ENCODE results near the gene COX18.

Gene COX18

GRCh38 chr4:73005514-73005913 lies 64.0 kb downstream of the COX18 start:
- in situ Hi-C loops (cut with MboI; ENCODE audit: low pct_unique_long_range_greater_than_20kb, low sequenced_read_pairs) = loop anchor here (25.0 kb wide), 1 partner anchor 693 kb away; no protein-coding TSS in a partner anchor
- no peak for DNase-seq
